ENCODE data around the gene CLEC20A. TPM values are rescaled to one million over a fixed set of nuclear protein-coding genes. Genes with fewer than 3 reads are reported as not detected.

Gene CLEC20A
- total RNA-seq, 1 donor from 2014 or later = not detected

DNA sequence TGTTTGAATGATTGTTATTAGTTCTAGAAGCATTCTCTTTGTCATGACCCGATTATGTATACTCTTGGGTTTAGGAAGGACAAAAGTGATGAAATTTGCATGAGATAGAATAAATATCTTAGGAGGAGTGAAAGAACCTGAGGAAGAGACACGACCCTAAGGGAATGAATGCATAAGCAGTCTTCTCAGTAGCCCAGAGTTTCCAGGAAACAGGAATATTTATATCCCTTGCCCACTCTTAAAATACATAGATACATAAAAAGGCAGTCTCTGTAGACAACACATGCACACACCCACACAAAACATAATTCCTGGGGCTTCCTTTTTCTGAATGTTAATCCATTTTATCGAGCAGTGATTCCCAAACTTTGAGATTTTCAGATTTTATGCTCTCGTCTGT lies 19.4 kb downstream of the CLEC20A start:
- DNase-seq (ENCODE audit: low read depth) = no peak
- Histone ChIP-seq H3K4me3 (ENCODE audit: low read depth, low read length) (no peak overlapping the region), H3K36me3 (ENCODE audit: control insufficient read depth, insufficient read depth, low read length) (no peaks in the 10 kb centered on the region), H3K27me3 (ENCODE audit: control insufficient read depth, insufficient read depth, low read length) (no peaks in the 10 kb centered on the region)
- TF ChIP-seq, protein P1, sequence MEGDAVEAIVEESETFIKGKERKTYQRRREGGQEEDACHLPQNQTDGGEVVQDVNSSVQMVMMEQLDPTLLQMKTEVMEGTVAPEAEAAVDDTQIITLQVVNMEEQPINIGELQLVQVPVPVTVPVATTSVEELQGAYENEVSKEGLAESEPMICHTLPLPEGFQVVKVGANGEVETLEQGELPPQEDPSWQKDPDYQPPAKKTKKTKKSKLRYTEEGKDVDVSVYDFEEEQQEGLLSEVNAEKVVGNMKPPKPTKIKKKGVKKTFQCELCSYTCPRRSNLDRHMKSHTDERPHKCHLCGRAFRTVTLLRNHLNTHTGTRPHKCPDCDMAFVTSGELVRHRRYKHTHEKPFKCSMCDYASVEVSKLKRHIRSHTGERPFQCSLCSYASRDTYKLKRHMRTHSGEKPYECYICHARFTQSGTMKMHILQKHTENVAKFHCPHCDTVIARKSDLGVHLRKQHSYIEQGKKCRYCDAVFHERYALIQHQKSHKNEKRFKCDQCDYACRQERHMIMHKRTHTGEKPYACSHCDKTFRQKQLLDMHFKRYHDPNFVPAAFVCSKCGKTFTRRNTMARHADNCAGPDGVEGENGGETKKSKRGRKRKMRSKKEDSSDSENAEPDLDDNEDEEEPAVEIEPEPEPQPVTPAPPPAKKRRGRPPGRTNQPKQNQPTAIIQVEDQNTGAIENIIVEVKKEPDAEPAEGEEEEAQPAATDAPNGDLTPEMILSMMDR (IDR thresholded peaks at IDR 0.05; ENCODE audit: insufficient read depth, low read length, poor library complexity, severe bottlenecking) = no peak

DNA sequence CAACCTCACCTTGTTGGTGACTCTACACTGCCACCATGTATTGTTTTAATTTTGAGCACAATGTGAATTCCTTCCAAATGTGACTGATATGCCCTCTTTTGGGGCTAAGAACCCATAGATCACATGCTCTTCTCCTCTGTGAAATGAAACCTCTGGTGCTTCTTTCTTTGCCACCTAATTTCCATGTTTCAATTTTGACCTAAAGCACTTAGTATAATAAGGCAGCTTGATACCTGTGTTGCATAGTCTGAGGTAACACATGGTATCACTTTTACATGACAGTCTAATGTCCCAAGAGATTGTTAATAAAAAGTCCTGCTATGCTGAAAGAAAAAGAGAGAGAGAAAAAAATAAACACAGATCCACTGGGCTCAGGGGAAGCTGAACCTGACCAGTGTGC lies 24.2 kb downstream of the CLEC20A start:
- H3K4me3 ChIP-seq (ENCODE audit: low read depth, low read length) = no peak overlapping the region
- H3K36me3 ChIP-seq (ENCODE audit: control insufficient read depth, insufficient read depth, low read length) = no peaks in the 10 kb centered on the region
- DNase-seq (ENCODE audit: low read depth) = no peak
- no peaks in the 10 kb centered on the region for H3K27me3 ChIP-seq (ENCODE audit: control insufficient read depth, insufficient read depth, low read length)
- TF ChIP-seq, protein P1 (IDR thresholded peaks at IDR 0.05; ENCODE audit: insufficient read depth, low read length, poor library complexity, severe bottlenecking) = no peak

DNA sequence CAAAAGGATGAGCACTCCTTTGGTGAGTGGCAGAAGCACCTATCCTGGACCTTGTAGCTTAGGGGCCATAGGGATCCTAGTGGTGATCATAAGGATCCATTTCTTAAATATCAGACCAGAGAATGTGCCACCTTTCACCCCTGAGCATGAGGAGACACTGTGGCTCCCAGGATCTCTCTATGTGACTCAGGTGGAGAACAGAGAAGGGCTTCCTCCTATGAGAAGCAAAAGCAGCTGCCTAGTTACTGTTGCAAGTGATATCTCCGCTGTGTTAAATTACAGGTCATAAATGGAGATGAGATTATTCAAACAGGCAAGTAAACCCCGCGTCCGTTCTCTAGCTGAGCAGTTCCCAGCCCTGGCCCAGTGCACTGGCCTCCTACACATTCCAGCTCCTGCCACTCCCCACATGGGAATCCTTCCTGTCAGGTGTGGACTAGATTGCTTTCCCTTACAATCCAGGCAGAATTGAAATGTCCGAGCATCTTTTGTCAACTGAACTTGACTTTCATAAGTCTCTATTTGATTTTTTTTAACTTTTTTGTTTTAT lies 26.3 kb downstream of the CLEC20A start:
- DNase-seq (ENCODE audit: low read depth) = peak; percentile 21
- Histone ChIP-seq H3K27me3 (ENCODE audit: control insufficient read depth, insufficient read depth, low read length) (no peaks in the 10 kb centered on the region), H3K36me3 (ENCODE audit: control insufficient read depth, insufficient read depth, low read length) (no peaks in the 10 kb centered on the region)

DNA sequence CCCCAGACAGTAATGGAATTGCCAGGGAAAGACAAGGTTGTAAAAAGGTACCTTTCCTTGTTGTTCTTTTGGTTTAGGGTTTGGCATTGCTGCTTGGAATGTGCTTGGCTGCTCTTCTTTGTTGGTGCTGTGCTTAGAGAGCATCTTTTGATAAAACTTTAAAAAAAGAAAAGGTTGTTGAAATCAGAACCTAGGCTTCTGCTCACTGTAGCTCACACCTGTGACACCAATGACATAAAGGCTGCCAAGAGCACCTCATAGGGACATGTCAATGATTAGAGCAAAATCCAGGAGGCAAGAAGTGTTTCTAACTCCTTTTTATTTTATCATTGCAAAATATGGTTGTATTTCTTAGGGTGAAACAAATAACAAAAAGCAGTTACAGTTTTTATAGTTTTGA lies 28.9 kb downstream of the CLEC20A start:
- H3K36me3 ChIP-seq (ENCODE audit: control insufficient read depth, insufficient read depth, low read length) = no peaks in the 10 kb centered on the region
- DNase-seq (ENCODE audit: low read depth) = no peak
- no peak overlapping the region for H3K4me3 ChIP-seq (ENCODE audit: low read depth, low read length)
- no peaks in the 10 kb centered on the region for H3K27me3 ChIP-seq (ENCODE audit: control insufficient read depth, insufficient read depth, low read length)
- TF ChIP-seq, protein P1 (IDR thresholded peaks at IDR 0.05; ENCODE audit: insufficient read depth, low read length, poor library complexity, severe bottlenecking) = no peak

More for the DNA sequence above, 26.3 kb downstream of the CLEC20A start:
- no peak overlapping the region for H3K4me3 ChIP-seq (ENCODE audit: low read depth, low read length)
- TF ChIP-seq, protein P1 (IDR thresholded peaks at IDR 0.05; ENCODE audit: insufficient read depth, low read length, poor library complexity, severe bottlenecking) = no peak

DNA sequence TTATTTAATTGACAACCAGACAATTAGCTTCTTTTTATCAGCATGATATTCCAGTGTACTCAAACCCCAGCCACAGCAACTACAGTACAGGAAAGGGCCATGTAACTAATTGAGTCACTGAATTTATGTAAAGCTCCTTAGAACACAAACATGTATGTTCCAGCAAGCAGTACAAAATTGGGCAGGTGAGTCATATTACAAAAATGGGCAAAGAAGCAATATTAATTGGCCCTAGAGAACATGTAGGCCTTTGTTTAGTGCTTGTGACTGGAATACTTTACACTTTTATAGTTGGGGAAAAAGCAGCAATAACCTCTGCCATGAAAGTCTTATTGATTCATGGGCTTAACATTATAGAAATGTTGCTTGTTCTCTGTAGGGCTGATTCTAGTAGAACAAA lies 31.8 kb downstream of the CLEC20A start:
- no peaks in the 10 kb centered on the region for H3K27me3 ChIP-seq (ENCODE audit: control insufficient read depth, insufficient read depth, low read length)
- TF ChIP-seq, protein P1 (IDR thresholded peaks at IDR 0.05; ENCODE audit: insufficient read depth, low read length, poor library complexity, severe bottlenecking) = no peak
- DNase-seq (ENCODE audit: low read depth) = no peak
- no peaks in the 10 kb centered on the region for H3K36me3 ChIP-seq (ENCODE audit: control insufficient read depth, insufficient read depth, low read length)
- no peak overlapping the region for H3K4me3 ChIP-seq (ENCODE audit: low read depth, low read length)

DNA sequence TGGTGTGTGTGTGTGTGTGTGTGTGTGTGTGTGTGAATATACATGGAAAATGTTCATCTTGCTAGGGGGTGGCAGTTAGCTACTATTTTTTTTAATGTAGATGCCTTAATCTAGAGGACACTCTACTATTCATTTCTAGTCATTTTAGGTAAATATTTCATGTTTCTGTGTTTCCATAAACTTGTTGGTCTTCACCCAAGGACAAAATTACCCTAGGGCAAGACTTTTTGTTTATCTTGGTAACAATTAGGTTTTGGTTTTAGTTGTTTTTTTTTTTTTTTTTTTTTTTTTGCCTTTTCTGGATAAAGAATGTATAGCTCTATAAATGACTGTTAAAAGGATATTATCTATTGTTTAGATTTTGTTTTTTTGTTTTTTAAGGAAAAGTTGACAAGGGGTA lies 32.2 kb downstream of the CLEC20A start:
- H3K4me3 ChIP-seq (ENCODE audit: low read depth, low read length) = no peak overlapping the region
- TF ChIP-seq, protein P1 (IDR thresholded peaks at IDR 0.05; ENCODE audit: insufficient read depth, low read length, poor library complexity, severe bottlenecking) = no peak
- no peaks in the 10 kb centered on the region for H3K36me3 ChIP-seq (ENCODE audit: control insufficient read depth, insufficient read depth, low read length)
- H3K27me3 ChIP-seq (ENCODE audit: control insufficient read depth, insufficient read depth, low read length) = no peaks in the 10 kb centered on the region
- DNase-seq (ENCODE audit: low read depth) = no peak
